GM12878 (cell line): ENCODE data around the gene FITM1. TPM values are rescaled to one million over a fixed set of nuclear protein-coding genes. Genes with fewer than 3 reads are reported as not detected.
A peak's percentile ranks its signal among the peaks of the same experiment; 100 is the strongest.

Experiments used
- ATAC-seq: fragments of 200-7000 bp; cut with Tn5 transposase; 3 replicates; pipeline ENCODE4 v1.9.1; 2020; ENCODE audit warnings: mild to moderate bottlenecking, moderate library complexity
- BruUV-seq: library from RNA; stranded (reverse); fragments of 400-500 nt; replicated peaks from 2 replicates; lab custom pipeline; 2021; lab: Mats Ljungman, UMichigan
- CTCF ChIA-PET: fragments of 300-600 bp; sonication (Branson Sonifier 250); formaldehyde crosslinking; extraction: SDS; loops from one replicate; lab custom pipeline; 2021; ENCODE audit warnings: inconsistent platforms; lab: Yijun Ruan, JAX
- POLR2A ChIA-PET: fragments of 350-600 bp; formaldehyde crosslinking; extraction: SDS; loops from one replicate; lab custom pipeline; 2021; ENCODE audit warnings: inconsistent platforms; lab: Charles Lee
- RAD21 ChIA-PET: fragments of 300-600 bp; sonication (Branson Sonifier 250); formaldehyde crosslinking; loops from one replicate; lab custom pipeline; 2023; ENCODE audit warnings: antibody characterized with exemption; ENCODE audit not compliant: unreplicated experiment; lab: Charles Lee
- SMC1A ChIA-PET: fragments of 300-600 bp; sonication (Branson Sonifier 250); formaldehyde crosslinking; loops from one replicate; lab custom pipeline; 2023; ENCODE audit not compliant: unreplicated experiment, uncharacterized antibody; lab: Charles Lee
- DNase-seq: peaks from one replicate; pipeline ENCODE4 v3.0.0-alpha.2; 2011; ENCODE audit warnings: low read depth, low spot score
- FAIRE-seq: peaks from 3 replicates; lab custom pipeline; 2011; peaks lifted over from hg19 to GRCh38; lab: Jason Lieb, UNC
- H2AFZ ChIP-seq: 2 replicates; pipeline ENCODE4 v1.6.0; 2011; ENCODE audit warnings: low read depth, low read length, control low read depth; ENCODE audit not compliant: control insufficient read depth
- H3K27ac ChIP-seq: 2 replicates; pipeline ENCODE4 v1.5.1; 2011; ENCODE audit warnings: control low read depth; ENCODE audit not compliant: control insufficient read depth, insufficient read depth
- H3K27me3 ChIP-seq, 2 experiments: replicated peaks in 1 of 2; 2 replicates each; pipeline versions ENCODE4 v1.6.0 to v1.6.1; 2011; ENCODE audit warnings: low read length in 1 of 2; ENCODE audit not compliant: control insufficient read depth in 2 of 2, insufficient read depth in 2 of 2
- H3K36me3 ChIP-seq, 2 experiments: 2 replicates each; pipeline ENCODE4 v1.5.1; 2011; ENCODE audit warnings: low read length in 1 of 2; ENCODE audit not compliant: control insufficient read depth in 2 of 2, insufficient read depth in 2 of 2
- H3K4me1 ChIP-seq: 2 replicates; pipeline ENCODE4 v1.6.1; 2011; ENCODE audit warnings: mild to moderate bottlenecking, low read length, moderate library complexity, mixed read lengths; ENCODE audit not compliant: control insufficient read depth, insufficient read depth
- H3K4me2 ChIP-seq: 2 replicates; pipeline ENCODE4 v1.6.0; 2011; ENCODE audit warnings: control low read depth; ENCODE audit not compliant: control insufficient read depth, insufficient read depth
- H3K4me3 ChIP-seq: fragments of 200-600 bp; sonication (generic); 2 replicates; pipeline ENCODE4 v1.5.1; 2016
- H3K79me2 ChIP-seq: 2 replicates; pipeline ENCODE4 v1.6.0; 2011; ENCODE audit warnings: low read length; ENCODE audit not compliant: control insufficient read depth, insufficient read depth
- H3K9ac ChIP-seq: 2 replicates; pipeline ENCODE4 v1.8.0; 2011; ENCODE audit warnings: low read length, control low read depth, mixed read lengths; ENCODE audit not compliant: control insufficient read depth, insufficient read depth
- H3K9me3 ChIP-seq: replicated peaks from 3 replicates; pipeline ENCODE4 v1.5.1; 2011; ENCODE audit warnings: mild to moderate bottlenecking, low read length; ENCODE audit not compliant: control insufficient read depth, insufficient read depth
- H4K20me1 ChIP-seq: 2 replicates; pipeline ENCODE4 v1.6.0; 2011; ENCODE audit not compliant: control insufficient read depth, insufficient read depth
- CHD1 ChIP-seq: IDR thresholded peaks from 2 replicates; pipeline ENCODE4 v1.6.1; 2012; ENCODE audit warnings: low read depth, low read length, improper control_type of control experiment
- HCFC1 ChIP-seq: fragments of 150-350 bp; IDR thresholded peaks from 2 replicates; pipeline ENCODE4 v1.6.1; 2014; ENCODE audit warnings: low read length
- JUNB ChIP-seq: IDR thresholded peaks from 2 replicates; pipeline ENCODE4 v1.6.1; 2016; ENCODE audit warnings: antibody characterized with exemption, mild to moderate bottlenecking
- NFIC ChIP-seq: IDR thresholded peaks from 2 replicates; pipeline ENCODE4 v1.6.1; 2012; ENCODE audit warnings: low read depth, mild to moderate bottlenecking, inconsistent platforms, low read length, moderate library complexity
- PAX5 ChIP-seq: IDR thresholded peaks from 2 replicates; pipeline ENCODE4 v1.6.1; 2011; ENCODE audit warnings: low read depth, low read length, borderline replicate concordance
- PKNOX1 ChIP-seq: fragments of 450-650 bp; IDR thresholded peaks from 2 replicates; pipeline ENCODE4 v1.6.1; 2016; ENCODE audit warnings: mild to moderate bottlenecking
- PML ChIP-seq: IDR thresholded peaks from 2 replicates; pipeline ENCODE4 v1.6.1; 2012; ENCODE audit warnings: low read length, inconsistent platforms
- RUNX3 ChIP-seq: IDR thresholded peaks from 2 replicates; pipeline ENCODE4 v1.6.1; 2012; ENCODE audit warnings: low read length, inconsistent platforms
- SIN3A ChIP-seq: IDR thresholded peaks from 2 replicates; pipeline ENCODE4 v1.6.1; 2012; ENCODE audit warnings: low read depth, low read length, improper control_type of control experiment
- SREBF1 ChIP-seq: IDR thresholded peaks from 2 replicates; pipeline ENCODE4 v1.6.1; 2012; ENCODE audit warnings: mild to moderate bottlenecking, low read length
- STAT3 ChIP-seq: IDR thresholded peaks from 2 replicates; pipeline ENCODE4 v1.6.1; 2011; ENCODE audit warnings: low read depth, low read length, improper control_type of control experiment
- TCF12 ChIP-seq: IDR thresholded peaks from 2 replicates; pipeline ENCODE4 v1.6.1; 2011; ENCODE audit warnings: low read depth, mild to moderate bottlenecking, low read length
- TCF7 ChIP-seq: IDR thresholded peaks from 2 replicates; pipeline ENCODE4 v1.6.1; 2014; ENCODE audit warnings: antibody characterized with exemption, borderline replicate concordance
- WGBS: methylation state at CpG from one replicate; pipeline ENCODE4 v1.1.6; 2016; ENCODE audit warnings: low lambda C conversion rate; ENCODE audit not compliant: insufficient replicate concordance, insufficient coverage; ENCODE audit errors: missing lambda C conversion rate; 5-methylcytosine and 5-hydroxymethylcytosine counted together
- in situ Hi-C: fragments of 300-500 bp; cut with MboI; formaldehyde crosslinking; loops from 9 replicates; pipeline ENCODE4 v1.14.3; 2018; ENCODE audit warnings: mixed read lengths
- intact Hi-C: fragments of 100-400 bp; cut with micrococcal nuclease; formaldehyde crosslinking; loops from one replicate; pipeline ENCODE4 v1.14.2; 2022; ENCODE audit not compliant: unreplicated experiment
- polyA plus RNA-seq, 11 experiments: library from polyadenylated mRNA; depleted of rRNA in 4 of 11; unstranded in 6 of 11; stranded (reverse) in 5 of 11; fragments of >200 nt; fragmentation: Nextera tagmentation in 4 of 11; fragmentation: Illumina TruSeq in 1 of 11; extraction: Ambion mirVana in 4 of 11; extraction: Trizol in 1 of 11; gene quantifications; 1 replicate in 1 of 11; 2 replicates in 10 of 11; pipeline versions ENCODE4 v1.2.1 to v1.2.3, GENCODE V29; 2011 to 2016; ENCODE audit warnings: inconsistent platforms in 2 of 11, missing spikeins in 2 of 11, low read depth in 1 of 11
- total RNA-seq, 4 experiments: library from RNA; depleted of rRNA in 3 of 4; stranded (reverse); fragments of >200 nt in 3 of 4; fragmentation: Illumina TruSeq in 1 of 4; extraction: Trizol in 1 of 4; gene quantifications; 2 replicates each; pipeline versions ENCODE4 v1.2.1 to v1.2.3, GENCODE V29; 2013 to 2021

Gene FITM1
- total and polyA plus RNA-seq, 10 of the 15 experiments (the other 5 are each of a cell fraction or from before 2014, with no cell fraction given), result 0.11 to 1.9 (median 0.45) TPM; not detected in 2

GRCh38 chr14:24127673-24128072 lies 2.8 kb upstream of the FITM1 start:
- Histone ChIP-seq H3K4me2 (peak overlapping the region; percentile 41; the same call in 1 of the 2 replicates), H3K4me1 (peaks cover 33% of the 10 kb centered on the region), H2AFZ (no peak overlapping the region), H3K27me3 (no peaks in the 10 kb centered on the region), H3K79me2 (no peaks in the 10 kb centered on the region), H3K4me3 (peak overlapping the region; percentile 37; the same call in 1 of the 2 replicates), H4K20me1 (no peaks in the 10 kb centered on the region), H3K9me3 (no peaks in the 10 kb centered on the region), H3K9ac (no peak overlapping the region), H3K36me3 (peaks cover 2 to 4% of the 10 kb centered on the region in 2 experiments; a peak in 3 of 4 replicates), H3K27ac (peak overlapping the region; percentile 42)
- peak; percentile 27 for FAIRE-seq
- DNase-seq, result no peak
- ChIA-PET CTCF (interaction anchor here (0.8 to 1.2 kb wide), 4 partner anchors 9 to 88 kb away, joined by 3 to 4 read pairs (median 4); partner anchors contain the start of genes IRF9 and MDP1), SMC1A (interaction anchor here (1.0 to 6.1 kb wide), 7 partner anchors 8 to 34 kb away, joined by 3 to 47 read pairs (median 4); partner anchors contain the start of genes DCAF11, IRF9, NRL and PSME1), POLR2A (interaction anchor here (5.9 to 17.1 kb wide), 2 partner anchors 8 to 12 kb away, joined by 52 to 276 read pairs; partner anchors contain the start of genes DCAF11, EMC9, FITM1 and NRL), RAD21 (interaction anchor here (1.6 to 2.9 kb wide), 3 partner anchors 8 to 33 kb away, joined by 6 to 16 read pairs (median 11); partner anchors contain the start of genes DCAF11, IRF9, NRL and PSME1)
- intact Hi-C loops, result no loop called here
- no peak; the same call in 2 of the 3 replicates for ATAC-seq
- TF ChIP-seq JUNB (0 out of 2 replicates have a peak, but pooled peaks have one; percentile 15), HCFC1 (no peak), TCF7 (0 out of 2 replicates have a peak, but pooled peaks have one; percentile 39), RUNX3 (peak; percentile 71)
- in situ Hi-C loops, result no loop called here
- no TSS peak for BruUV-seq
- WGBS, result 52% methylated on average over 1 of the region's 2 CpGs

GRCh38 chr14:24129410-24129998 lies 955 bp upstream of the FITM1 start:
- H3K36me3 ChIP-seq, result no peaks in the 10 kb centered on the region
- POLR2A ChIA-PET, result interaction anchor here (0.6 to 17.1 kb wide), 7 partner anchors 7 to 195 kb away, joined by 3 to 276 read pairs (median 4); partner anchors contain the start of genes EMC9, FITM1 and PSME1
- H3K27ac ChIP-seq, result no peak overlapping the region
- TF ChIP-seq PKNOX1 (no peak), SREBF1 (no peak), STAT3 (no peak), SIN3A (no peak), CHD1 (no peak), TCF12 (no peak), NFIC (no peak), PAX5 (no peak), PML (no peak)
- TF ChIP-seq, all 136 proteins: peak for 0
- RAD21 ChIA-PET, result interaction anchor here (0.6 kb wide), 1 partner anchor 19 kb away, joined by 3 read pairs; no protein-coding TSS in a partner anchor
- Histone ChIP-seq H3K27me3 (no peaks in the 10 kb centered on the region), H3K4me2 (no peak overlapping the region), H3K4me1 (peaks cover 16% of the 10 kb centered on the region), H2AFZ (no peak overlapping the region), H3K9ac (no peak overlapping the region), H3K9me3 (no peaks in the 10 kb centered on the region), H3K4me3 (no peak overlapping the region), H3K79me2 (no peaks in the 10 kb centered on the region), H4K20me1 (no peaks in the 10 kb centered on the region)
- SMC1A ChIA-PET, result interaction anchor here (1.0 to 1.4 kb wide), 3 partner anchors 8 to 21 kb away, joined by 3 to 4 read pairs (median 3); no protein-coding TSS in a partner anchor
- CTCF ChIA-PET, result interaction anchor here (1.1 kb wide), 1 partner anchor 15 kb away, joined by 3 read pairs; the partner anchor contains the start of genes DCAF11 and NRL
- in situ Hi-C loops (no loop called here), intact Hi-C loops (no loop called here)
- ATAC-seq (no peak), DNase-seq (no peak), FAIRE-seq (no peak)
- BruUV-seq, result no TSS peak
- WGBS, result 89% methylated on average over 8 of the region's 8 CpGs
